GM18951 (cell line): ENCODE measurements around the gene ZBTB16.

Source experiments
- POLR2A ChIP-seq: IDR thresholded peaks from 4 replicates; pipeline ENCODE4 v1.6.1; 2011; ENCODE audit warnings: mild to moderate bottlenecking; ENCODE audit not compliant: insufficient read length, insufficient read depth; ENCODE audit errors: extremely low read depth
- in situ Hi-C: fragments of 300-500 bp; cut with MboI; formaldehyde crosslinking; loops from one replicate; pipeline ENCODE4 v1.12.0; 2022; ENCODE audit warnings: low sequenced_read_pairs, mixed read lengths, inconsistent platforms; ENCODE audit not compliant: unreplicated experiment

The ZBTB16 gene

DNA sequence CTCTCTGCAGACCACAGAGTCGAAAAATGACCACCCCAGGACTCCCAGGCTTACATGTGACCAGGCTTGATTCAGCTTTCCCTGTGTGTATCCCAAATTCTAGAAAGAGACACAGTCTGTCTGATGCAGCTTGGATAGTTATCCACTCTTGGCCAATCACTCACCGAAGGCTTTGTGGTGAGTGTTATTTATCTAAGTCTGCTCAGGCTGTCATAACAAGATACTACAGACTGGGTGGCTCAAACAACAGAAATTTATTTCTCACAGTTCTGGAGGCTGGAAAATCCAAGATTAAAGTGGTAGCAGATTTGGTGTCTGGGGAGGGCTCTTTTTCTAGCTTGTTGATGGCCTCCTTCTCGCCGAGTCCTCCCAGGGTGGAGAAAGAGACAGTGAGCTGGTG, 63.2 kb downstream of the ZBTB16 start:
- TF ChIP-seq POLR2A: no peak

DNA sequence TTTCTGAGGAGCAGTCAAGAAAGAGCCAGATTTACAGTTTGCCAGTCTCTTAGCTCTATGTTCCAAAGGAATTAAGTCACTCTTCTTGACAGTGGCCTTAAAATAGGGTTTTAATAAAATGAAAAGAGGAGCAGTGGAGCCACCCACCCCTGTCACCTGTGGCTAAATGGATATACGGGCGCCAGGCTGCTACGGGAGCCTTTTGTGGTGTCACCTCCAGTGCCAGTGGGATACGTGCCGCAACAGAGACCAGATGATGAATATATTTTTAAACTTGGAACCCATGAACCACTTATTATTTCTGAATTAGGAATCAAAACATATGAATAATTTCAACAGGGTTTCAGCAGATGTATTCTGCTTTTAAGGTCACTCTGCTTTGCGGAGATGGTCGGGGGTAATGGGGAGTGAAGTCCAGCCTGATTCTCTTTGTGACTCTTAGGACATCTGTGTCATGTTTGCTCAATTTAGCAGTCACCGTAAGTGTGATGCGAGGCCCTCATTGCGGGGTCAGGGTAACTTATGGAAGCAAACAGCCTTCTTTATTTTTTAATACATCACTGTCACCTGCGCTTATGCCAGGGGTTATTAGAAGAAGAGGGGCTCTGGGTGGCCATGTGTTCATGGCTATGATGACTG, 64.3 kb downstream of the ZBTB16 start:
- no peak for TF ChIP-seq POLR2A
- in situ Hi-C loops: no loop called here

More for the DNA sequence above, 63.2 kb downstream of the ZBTB16 start:
- in situ Hi-C loops: no loop called here

DNA sequence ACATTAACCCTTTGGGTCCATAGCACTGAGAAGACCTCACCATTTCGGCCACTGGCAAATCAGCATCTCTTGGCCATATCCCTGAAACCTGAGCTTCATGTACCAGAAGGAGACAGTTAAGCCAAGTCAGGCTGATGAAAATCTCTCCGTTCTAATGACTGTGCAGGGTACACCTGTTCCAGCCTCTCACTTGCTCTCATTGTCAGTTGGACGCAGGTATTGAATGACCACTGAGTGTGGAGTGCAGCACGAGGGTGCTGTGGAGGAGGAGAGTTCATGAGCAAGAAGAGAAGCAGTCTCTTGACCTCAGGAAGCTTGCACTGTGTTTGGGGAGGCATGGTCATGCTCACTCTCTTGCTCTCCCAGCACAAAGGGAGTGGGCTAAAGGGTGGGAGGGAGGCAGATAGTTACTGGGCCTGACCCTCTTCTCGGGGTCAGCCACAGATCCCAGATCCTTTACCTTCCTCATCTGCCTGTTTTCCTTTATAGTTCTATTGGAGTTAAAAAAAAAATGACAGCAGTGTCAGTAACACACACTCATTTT, 65.2 kb downstream of the ZBTB16 start:
- in situ Hi-C loops: no loop called here
- no peak for TF ChIP-seq POLR2A

DNA sequence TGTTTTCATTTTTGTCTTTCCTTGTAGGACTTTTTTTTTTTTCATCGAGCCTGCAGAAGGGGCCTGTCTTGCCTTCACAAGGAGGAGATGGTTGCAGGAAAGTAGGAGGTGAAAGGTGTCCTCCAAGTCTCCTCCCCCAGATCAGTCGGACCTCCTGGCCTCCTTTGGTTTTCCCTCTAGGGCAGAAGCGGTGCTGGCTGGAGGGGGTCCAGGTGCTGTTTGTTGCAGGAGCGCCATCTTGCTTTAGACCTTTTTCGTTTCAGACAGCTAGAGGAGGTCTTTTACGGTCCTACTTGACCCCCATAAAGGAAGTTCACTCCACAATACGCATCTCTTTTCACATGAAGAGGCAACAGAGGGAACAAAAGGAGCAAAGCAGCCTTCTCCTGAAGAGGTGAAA, 66.0 kb downstream of the ZBTB16 start:
- in situ Hi-C loops: no loop called here
- TF ChIP-seq POLR2A: no peak

DNA sequence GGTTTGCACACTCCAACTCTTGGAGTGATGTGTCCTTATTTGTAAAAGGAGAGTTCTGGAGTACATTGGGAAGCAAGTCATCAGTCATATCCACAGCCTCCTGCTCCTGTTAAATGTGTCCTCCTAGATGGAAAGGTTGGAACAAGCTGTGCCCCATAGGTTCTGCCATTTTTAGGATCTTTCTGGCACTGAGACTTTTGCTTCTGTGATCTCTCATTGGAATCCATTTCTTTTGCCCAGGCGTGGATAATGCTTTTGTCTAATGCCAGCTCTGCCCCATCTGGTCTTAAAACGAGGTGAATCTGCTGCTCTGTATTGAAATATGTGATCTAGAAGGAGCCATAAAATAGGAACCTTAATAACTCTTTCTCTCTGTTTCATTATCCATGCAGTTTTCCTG, 66.4 kb downstream of the ZBTB16 start:
- no peak for TF ChIP-seq POLR2A

DNA sequence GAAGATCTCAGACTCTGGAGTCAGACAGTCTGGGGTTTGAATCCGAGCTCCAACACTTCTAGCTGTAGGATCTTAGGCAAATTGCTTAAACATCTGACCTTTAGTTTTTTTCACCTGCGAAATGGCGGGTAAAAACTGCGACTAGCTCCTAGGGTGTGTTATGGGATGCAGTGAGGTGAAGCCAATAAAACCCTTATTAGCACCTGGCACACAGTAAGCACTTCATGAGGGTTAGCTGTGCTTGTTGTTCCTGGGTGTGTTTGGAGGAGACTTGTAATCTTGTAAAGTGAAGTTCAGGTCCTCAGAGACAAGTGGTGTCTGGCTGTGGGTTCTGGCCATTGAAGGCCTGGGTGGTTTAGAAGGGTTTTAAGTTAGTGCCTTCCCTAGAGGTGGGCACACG, 68.9 kb downstream of the ZBTB16 start:
- in situ Hi-C loops: no loop called here
- TF ChIP-seq POLR2A: no peak

More for the DNA sequence above, 66.4 kb downstream of the ZBTB16 start:
- in situ Hi-C loops: no loop called here

DNA sequence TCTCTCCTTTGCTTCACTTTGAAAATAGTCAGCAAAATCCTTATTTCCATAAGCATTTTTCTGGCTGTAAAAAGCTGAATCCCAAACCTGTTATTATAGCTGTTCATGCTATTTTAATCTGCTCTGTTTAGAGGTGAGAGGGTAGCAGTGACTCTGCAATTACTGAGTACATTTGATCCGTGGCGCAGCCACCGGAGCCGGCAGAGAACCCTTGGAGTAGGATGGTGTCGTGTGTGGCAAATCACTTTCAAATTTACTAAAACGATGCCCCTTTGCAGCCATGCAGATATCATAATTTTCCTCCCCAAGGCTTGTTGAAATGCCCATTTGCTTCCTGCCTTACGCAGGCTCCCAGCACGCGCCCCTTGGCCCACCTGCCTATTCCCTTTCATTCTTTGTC, 69.6 kb downstream of the ZBTB16 start:
- no peak for TF ChIP-seq POLR2A
- in situ Hi-C loops: no loop called here

DNA sequence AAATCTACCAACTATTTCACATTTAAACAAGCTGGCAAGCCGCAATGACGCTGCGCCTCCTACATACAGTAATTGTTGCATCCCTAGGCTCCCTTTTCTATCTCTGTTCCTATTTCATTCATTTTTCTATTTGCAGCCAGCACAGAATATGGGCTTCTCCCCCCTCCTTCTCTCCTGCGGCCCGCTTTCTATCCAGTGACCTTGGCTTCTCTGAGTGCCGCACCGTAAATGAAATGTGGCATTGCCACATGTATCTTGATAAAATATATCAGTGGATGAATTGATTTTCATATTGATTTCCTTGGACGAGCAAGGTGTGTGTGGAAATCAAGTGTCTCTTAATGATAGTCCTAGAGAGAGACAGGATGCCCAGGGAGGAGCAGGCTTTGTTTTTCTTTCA, 70.2 kb downstream of the ZBTB16 start:
- in situ Hi-C loops: no loop called here
- TF ChIP-seq POLR2A: no peak

DNA sequence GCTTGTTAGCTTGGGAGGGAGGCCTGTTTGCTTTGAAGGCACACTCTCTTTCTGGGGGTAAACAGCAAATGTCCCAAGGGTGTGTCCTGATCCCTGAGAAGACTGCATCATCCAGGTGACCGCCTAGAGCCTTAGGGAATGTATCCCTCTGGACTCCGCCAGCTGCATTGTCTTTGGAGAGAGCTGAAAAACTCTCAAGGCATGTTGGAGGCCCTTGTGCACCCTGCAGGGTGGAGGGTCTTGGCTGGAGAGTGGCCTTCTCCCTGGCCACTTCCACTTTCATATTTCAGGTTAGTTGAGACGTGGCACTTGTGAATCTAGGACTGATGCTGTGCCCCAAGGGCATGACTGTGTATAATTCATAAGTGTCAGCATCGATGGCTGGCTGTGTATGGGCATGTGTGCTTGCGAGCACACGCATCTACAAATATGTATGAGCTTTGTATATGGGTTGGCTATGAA, 70.6 kb downstream of the ZBTB16 start:
- TF ChIP-seq POLR2A: no peak
- in situ Hi-C loops: no loop called here

DNA sequence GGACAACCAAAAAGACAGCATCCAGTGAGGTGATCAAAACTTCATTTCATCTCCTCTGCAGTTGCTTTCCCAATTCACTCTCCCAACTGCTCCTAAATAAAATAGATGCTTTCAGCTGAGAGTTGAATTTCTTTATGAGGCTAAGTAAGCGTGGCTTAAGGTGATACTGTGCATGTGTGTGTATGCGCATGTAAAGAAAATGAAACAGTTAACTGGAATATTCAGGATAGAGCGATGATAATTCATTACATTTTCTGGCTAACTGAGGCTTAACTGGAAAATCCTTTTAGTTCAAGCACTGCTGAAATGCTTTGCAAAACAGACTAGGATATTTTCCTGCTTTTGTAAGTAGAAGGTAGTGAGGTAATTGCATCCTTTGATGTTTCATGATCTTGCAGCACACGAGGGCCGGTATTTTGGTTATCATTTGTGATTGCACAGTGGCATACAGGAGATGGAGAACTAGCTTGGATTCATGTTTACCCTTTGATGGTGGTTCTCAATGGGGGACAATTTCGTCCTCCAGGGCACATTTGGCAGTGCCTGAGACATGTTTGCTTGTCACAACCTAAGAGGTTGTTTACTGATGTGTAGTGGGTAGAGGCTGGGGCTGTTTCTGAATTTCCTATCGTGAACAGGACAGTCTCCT, 71.2 kb downstream of the ZBTB16 start:
- in situ Hi-C loops: no loop called here
- TF ChIP-seq POLR2A: no peak

DNA sequence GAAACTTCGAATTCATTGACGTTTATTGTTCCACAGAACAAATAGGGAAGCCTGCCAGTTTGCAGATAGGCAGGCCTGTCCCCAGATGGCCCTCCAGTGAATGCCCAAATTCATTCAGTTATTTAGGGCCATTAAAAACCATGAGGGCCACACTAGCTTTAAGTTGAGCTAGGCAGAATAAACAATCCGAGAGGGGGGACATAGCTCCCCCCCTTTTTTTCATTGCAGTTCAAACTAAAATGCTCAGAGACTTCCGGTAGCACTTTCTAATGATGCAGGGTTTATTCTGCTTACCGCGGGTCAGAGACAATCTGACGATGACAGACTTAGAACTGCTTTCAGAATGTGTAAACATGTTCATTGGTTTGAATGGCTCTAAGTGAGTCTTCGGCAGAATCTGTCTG, 72.0 kb downstream of the ZBTB16 start:
- TF ChIP-seq POLR2A: no peak
- in situ Hi-C loops: no loop called here

DNA sequence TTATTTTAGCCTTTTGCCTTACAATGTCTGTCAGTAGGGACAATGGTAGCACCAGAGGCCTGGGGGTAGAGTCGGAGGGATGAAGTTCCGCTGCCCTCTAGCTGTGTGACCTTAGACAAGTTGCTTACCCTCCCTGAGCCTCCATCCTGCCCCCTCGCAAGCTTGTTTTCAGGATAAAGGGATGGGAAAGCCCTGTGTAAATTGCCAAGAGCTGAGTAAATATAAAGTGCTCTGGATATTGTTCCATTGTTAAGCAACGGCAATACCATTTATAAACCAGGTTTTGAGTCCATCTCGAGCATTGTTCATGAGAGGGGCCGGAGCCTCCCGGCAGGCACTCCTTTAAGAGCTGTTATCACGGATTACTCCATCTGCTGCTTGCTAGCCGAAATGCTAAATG, 72.9 kb downstream of the ZBTB16 start:
- no peak for TF ChIP-seq POLR2A
- in situ Hi-C loops: no loop called here

DNA sequence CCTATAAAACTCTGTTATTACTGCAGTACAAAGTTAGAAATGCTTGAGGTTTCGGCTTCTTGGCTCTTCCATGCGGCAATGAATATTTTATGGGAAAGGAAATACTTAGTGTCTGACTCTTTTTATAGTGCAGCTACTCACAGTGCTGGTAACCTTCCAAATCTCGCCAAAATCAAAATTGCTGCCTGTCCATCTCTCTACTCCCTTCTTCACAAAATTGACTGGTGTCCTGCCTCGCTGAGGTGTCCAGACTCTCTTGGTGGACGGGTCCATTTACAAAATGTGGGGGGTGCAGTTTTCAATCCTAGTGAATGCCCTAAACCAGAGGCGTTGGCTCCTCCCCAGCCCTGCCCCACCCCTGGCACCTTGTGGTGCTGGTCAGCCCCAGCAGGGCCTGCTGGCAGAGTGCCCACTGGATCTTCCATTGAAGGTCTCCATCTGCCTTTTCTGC, 73.5 kb downstream of the ZBTB16 start:
- in situ Hi-C loops: no loop called here
- no peak for TF ChIP-seq POLR2A

DNA sequence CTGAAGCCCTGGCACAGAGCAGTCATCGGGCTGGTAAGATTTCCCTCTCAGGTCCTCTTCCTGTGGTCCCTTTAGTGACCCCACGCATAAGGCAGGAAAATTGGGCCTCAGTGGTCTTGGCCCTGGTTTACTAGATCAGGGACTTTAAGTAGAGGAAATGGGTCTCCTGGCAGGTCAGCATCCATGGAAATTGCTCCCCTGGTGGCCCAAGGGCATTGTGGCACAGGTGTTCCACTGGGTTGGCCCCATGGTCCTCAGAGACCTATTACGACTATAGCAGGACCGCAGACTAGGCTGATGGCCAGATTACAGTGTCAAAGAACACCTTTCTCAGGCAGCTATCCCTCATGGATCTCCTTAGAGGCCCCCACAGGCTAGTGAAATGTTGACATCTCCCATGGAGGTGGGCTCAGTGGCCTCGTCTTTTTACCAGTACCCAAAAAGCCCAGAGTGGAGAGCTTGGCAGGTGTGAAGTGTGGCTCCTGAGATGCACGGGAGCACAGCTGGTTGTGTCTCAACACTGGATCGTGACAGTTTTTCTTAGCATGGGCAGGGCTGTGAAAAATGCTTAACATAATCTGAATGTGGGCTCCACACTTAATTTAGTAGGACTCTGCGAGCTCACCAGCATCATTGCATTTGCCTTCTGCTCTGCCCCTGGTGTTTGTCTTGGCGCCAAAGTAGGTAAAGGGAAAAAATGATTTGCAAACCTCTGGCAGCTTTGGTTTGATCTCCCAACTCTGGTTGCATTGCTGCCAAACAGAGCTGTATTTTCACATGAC, 74.2 kb downstream of the ZBTB16 start:
- in situ Hi-C loops: no loop called here
- TF ChIP-seq POLR2A: no peak

DNA sequence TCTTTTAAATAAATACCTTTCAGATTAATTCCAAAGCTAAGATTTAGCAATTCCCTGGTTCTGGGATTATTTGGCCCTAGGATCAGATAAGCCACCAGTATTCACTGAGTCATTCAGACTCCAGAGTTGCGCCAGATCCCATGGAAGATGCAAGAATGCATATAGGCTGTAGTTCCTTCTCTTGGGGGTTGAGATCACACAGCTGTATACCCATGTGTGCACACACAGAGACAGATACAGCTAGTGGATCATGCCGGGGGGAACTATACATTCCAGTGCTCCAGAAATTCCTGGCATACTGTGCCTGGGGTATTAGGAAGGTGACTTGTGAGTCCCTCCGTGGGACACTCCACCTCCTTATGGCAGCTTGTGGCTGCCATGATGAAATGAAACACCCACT, 75.4 kb downstream of the ZBTB16 start:
- no peak for TF ChIP-seq POLR2A
- in situ Hi-C loops: no loop called here
